Measurements from ENCODE around the gene MIEN1.
"Not testable (repeated sequence)": the region's sequence is repeated elsewhere in the genome, so short reads cannot be mapped to it uniquely, and the experiment has no call there.

The MIEN1 gene

GRCh38 chr17:39715375-39716072 is 14.8 kb downstream of the MIEN1 start:
- no peak for DNase-seq

- DNase-seq, result no peak
Observed at GRCh38 chr17:39714234-39714633, 16.1 kb downstream of the MIEN1 start.

GRCh38 chr17:39711851-39712250 is 18.5 kb downstream of the MIEN1 start:
- DNase-seq, result no peak

- not testable (repeated sequence) for DNase-seq
Observed at GRCh38 chr17:39711071-39711470, 19.3 kb downstream of the MIEN1 start.

- no peak for DNase-seq
Observed at GRCh38 chr17:39709998-39710964, 20.1 kb downstream of the MIEN1 start.

GRCh38 chr17:39709319-39709997 is 20.9 kb downstream of the MIEN1 start:
- DNase-seq, result no peak

GRCh38 chr17:39706921-39707337 is 23.4 kb downstream of the MIEN1 start:
- DNase-seq, result no peak

- DNase-seq, result no peak
Observed at GRCh38 chr17:39706383-39706782, 23.9 kb downstream of the MIEN1 start.

- DNase-seq, result no peak
Observed at GRCh38 chr17:39705786-39706348, 24.5 kb downstream of the MIEN1 start.

- DNase-seq, result no peak
Observed at GRCh38 chr17:39704821-39705551, 25.3 kb downstream of the MIEN1 start.

- no peak for DNase-seq
Observed at GRCh38 chr17:39703913-39704312, 26.4 kb downstream of the MIEN1 start.

GRCh38 chr17:39702901-39703893 is 27.1 kb downstream of the MIEN1 start:
- no peak for DNase-seq

- DNase-seq, result no peak
Observed at GRCh38 chr17:39701784-39702422, 28.4 kb downstream of the MIEN1 start.

- DNase-seq, result no peak
Observed at GRCh38 chr17:39701012-39701783, 29.1 kb downstream of the MIEN1 start.

GRCh38 chr17:39700148-39700987 is 30.0 kb downstream of the MIEN1 start:
- DNase-seq, result no peak

- no peak for DNase-seq
Observed at GRCh38 chr17:39699818-39700147, 30.5 kb downstream of the MIEN1 start, which contains the start of gene ERBB2. Gene ERBB2, plus strand, starts transcription at chr17:39700064. Its CDS starts 175 bp downstream, at chr17:39700239.

- not testable (repeated sequence) for DNase-seq
Observed at GRCh38 chr17:39699157-39699817, 31.0 kb downstream of the MIEN1 start.

- no peak for DNase-seq
Observed at GRCh38 chr17:39697961-39698360, 32.4 kb downstream of the MIEN1 start.
